H1 (cell line): ENCODE data around the gene ADGRD2. TPM values are rescaled to one million over a fixed set of nuclear protein-coding genes. Genes with fewer than 3 reads are reported as not detected.

Source experiments
- CTCF ChIA-PET: fragments of 300-600 bp; sonication (Branson Sonifier 250); formaldehyde crosslinking; loops from one replicate; lab custom pipeline; 2021; ENCODE audit not compliant: partially characterized antibody; lab: Charles Lee
- POLR2A ChIA-PET: fragments of 300-600 bp; sonication (Branson Sonifier 250); formaldehyde crosslinking; loops from one replicate; lab custom pipeline; 2021; ENCODE audit warnings: inconsistent platforms; ENCODE audit not compliant: partially characterized antibody; lab: Charles Lee
- DNase-seq, 2 experiments: peaks; one replicate each; pipeline versions ENCODE4 v3.0.0 to v3.0.0-alpha.2; 2010 to 2022; ENCODE audit warnings: low spot score in 2 of 2, low read depth in 1 of 2, mixed read lengths in 1 of 2
- FAIRE-seq: peaks from 2 replicates; lab custom pipeline; 2011; peaks lifted over from hg19 to GRCh38; lab: Jason Lieb, UNC
- H2AFZ ChIP-seq: 2 replicates; pipeline ENCODE4 v1.8.1; 2012; ENCODE audit warnings: low read length, inconsistent platforms
- H2AK5ac ChIP-seq: 2 replicates; pipeline ENCODE4 v1.6.1; 2013; ENCODE audit warnings: low read depth, low read length
- H2BK120ac ChIP-seq: replicated peaks from 2 replicates; pipeline ENCODE3; 2013; ENCODE audit warnings: low read depth, low read length, inconsistent platforms
- H2BK12ac ChIP-seq: 2 replicates; pipeline ENCODE4 v1.6.1; 2013; ENCODE audit warnings: low read depth, low read length
- H2BK15ac ChIP-seq: 2 replicates; pipeline ENCODE4 v1.6.1; 2013; ENCODE audit warnings: low read length
- H2BK20ac ChIP-seq: 2 replicates; pipeline ENCODE4 v1.6.1; 2013; ENCODE audit warnings: low read length
- H2BK5ac ChIP-seq: 2 replicates; pipeline ENCODE4 v1.6.1; 2013; ENCODE audit warnings: low read depth, low read length
- H3K14ac ChIP-seq: 2 replicates; pipeline ENCODE4 v1.6.1; 2013; ENCODE audit warnings: inconsistent platforms; ENCODE audit not compliant: insufficient read length
- H3K18ac ChIP-seq: 2 replicates; pipeline ENCODE4 v1.6.1; 2013; ENCODE audit warnings: low read length; ENCODE audit errors: extremely low read depth
- H3K23ac ChIP-seq: 2 replicates; pipeline ENCODE4 v1.6.1; 2013; ENCODE audit warnings: inconsistent platforms; ENCODE audit not compliant: insufficient read length
- H3K23me2 ChIP-seq: 2 replicates; pipeline ENCODE4 v1.6.1; 2013; ENCODE audit warnings: low read depth, low read length
- H3K27ac ChIP-seq: 2 replicates; pipeline ENCODE4 v1.6.1; 2011; ENCODE audit warnings: low read depth, low read length, inconsistent platforms
- H3K27me3 ChIP-seq, 4 experiments: replicated peaks in 1 of 4; 1 replicate in 1 of 4; 2 replicates in 3 of 4; pipeline versions ENCODE4 v1.6.1 to v1.8.1; 2011 to 2013; ENCODE audit warnings: low read length in 3 of 4, mild to moderate bottlenecking in 3 of 4, inconsistent platforms in 2 of 4, mixed read lengths in 2 of 4, moderate library complexity in 1 of 4; ENCODE audit not compliant: control insufficient read depth in 3 of 4, insufficient read depth in 3 of 4; ENCODE audit errors: extremely low read depth in 1 of 4
- H3K36me3 ChIP-seq, 4 experiments: 2 replicates each; pipeline versions ENCODE4 v1.6.1 to v1.8.1; 2011 to 2013; ENCODE audit warnings: mild to moderate bottlenecking in 4 of 4, low read length in 3 of 4, moderate library complexity in 2 of 4, control low read depth in 1 of 4, inconsistent platforms in 1 of 4; ENCODE audit not compliant: insufficient read depth in 4 of 4, control insufficient read depth in 2 of 4
- H3K4ac ChIP-seq: replicated peaks from 2 replicates; pipeline ENCODE3; 2013; ENCODE audit warnings: low read length, low read depth, mixed read lengths, inconsistent platforms; ENCODE audit not compliant: insufficient read length
- H3K4me1 ChIP-seq, 4 experiments: replicated peaks in 1 of 4; 1 replicate in 1 of 4; 2 replicates in 3 of 4; pipeline versions ENCODE4 v1.6.1 to v1.8.1; 2011 to 2013; ENCODE audit warnings: low read length in 3 of 4, inconsistent platforms in 2 of 4, mixed read lengths in 1 of 4; ENCODE audit not compliant: insufficient read depth in 4 of 4, control insufficient read depth in 3 of 4
- H3K4me2 ChIP-seq, 2 experiments: 2 replicates each; pipeline versions ENCODE4 v1.6.1 to v1.8.1; 2011 to 2013; ENCODE audit warnings: low read depth in 2 of 2, low read length in 2 of 2, control low read depth in 1 of 2, inconsistent platforms in 1 of 2, mild to moderate bottlenecking in 1 of 2; ENCODE audit not compliant: insufficient read depth in 1 of 2
- H3K4me3 ChIP-seq, 4 experiments: fragments of 200-600, 300-600 bp in 1 of 4; sonication (generic), shearing (Covaris generic), sonication (Bioruptor Twin) in 1 of 4; 2 replicates each; pipeline versions ENCODE4 v1.5.1 to v1.8.1; 2011 to 2016; ENCODE audit warnings: low read length in 4 of 4, low read depth in 3 of 4, control low read depth in 2 of 4, inconsistent platforms in 2 of 4, mild to moderate bottlenecking in 2 of 4, mixed read lengths in 1 of 4, moderate library complexity in 1 of 4; ENCODE audit not compliant: insufficient read depth in 2 of 4; ENCODE audit errors: extremely low read depth in 1 of 4
- H3K56ac ChIP-seq: replicated peaks from 2 replicates; pipeline ENCODE3; 2013; ENCODE audit warnings: low read depth, mild to moderate bottlenecking, mixed read lengths, low read length, inconsistent platforms; ENCODE audit not compliant: insufficient read length
- H3K79me1 ChIP-seq: 2 replicates; pipeline ENCODE4 v1.6.1; 2013; ENCODE audit warnings: low read depth, low read length, control low read depth
- H3K79me2 ChIP-seq, 2 experiments: 2 replicates each; pipeline versions ENCODE4 v1.6.1 to v1.8.1; 2012 to 2013; ENCODE audit warnings: low read length in 2 of 2, mild to moderate bottlenecking in 2 of 2, inconsistent platforms in 1 of 2; ENCODE audit not compliant: insufficient read depth in 2 of 2, control insufficient read depth in 1 of 2
- H3K9ac ChIP-seq, 4 experiments: replicated peaks in 1 of 4; 1 replicate in 1 of 4; 2 replicates in 3 of 4; pipeline versions ENCODE4 v1.6.1 to v1.8.1; 2011 to 2013; ENCODE audit warnings: low read depth in 3 of 4, low read length in 3 of 4, control low read depth in 2 of 4, mild to moderate bottlenecking in 2 of 4, moderate library complexity in 2 of 4, inconsistent platforms in 1 of 4; ENCODE audit errors: extremely low read depth in 1 of 4
- H3K9me3 ChIP-seq, 2 experiments: 2 replicates each; pipeline versions ENCODE4 v1.6.1 to v1.8.1; 2012 to 2013; ENCODE audit warnings: mild to moderate bottlenecking in 2 of 2, moderate library complexity in 2 of 2, control low read depth in 1 of 2, inconsistent platforms in 1 of 2, low read depth in 1 of 2, low read length in 1 of 2, mixed read lengths in 1 of 2; ENCODE audit not compliant: insufficient read depth in 2 of 2
- H4K20me1 ChIP-seq, 2 experiments: replicated peaks in 1 of 2; 2 replicates each; pipeline versions ENCODE3 to v1.8.1; 2011 to 2013; ENCODE audit warnings: inconsistent platforms in 2 of 2, low read length in 2 of 2, mild to moderate bottlenecking in 1 of 2; ENCODE audit not compliant: insufficient read depth in 2 of 2, control insufficient read depth in 1 of 2
- H4K5ac ChIP-seq: 2 replicates; pipeline ENCODE4 v1.6.1; 2013; ENCODE audit warnings: low read length, low read depth, mixed read lengths, inconsistent platforms; ENCODE audit not compliant: insufficient read length
- H4K8ac ChIP-seq: 2 replicates; pipeline ENCODE4 v1.8.0; 2013; ENCODE audit warnings: mild to moderate bottlenecking, moderate library complexity, low read length, inconsistent platforms; ENCODE audit not compliant: insufficient read depth; ENCODE audit errors: extremely low read depth
- H4K91ac ChIP-seq: replicated peaks from 2 replicates; pipeline ENCODE3; 2013; ENCODE audit warnings: low read length, mixed read lengths, inconsistent platforms; ENCODE audit not compliant: insufficient read length
- BACH1 ChIP-seq: IDR thresholded peaks from 2 replicates; pipeline ENCODE4 v1.6.1; 2012; ENCODE audit warnings: low read length, improper control_type of control experiment
- CEBPB ChIP-seq: IDR thresholded peaks from 2 replicates; pipeline ENCODE4 v1.6.1; 2012; ENCODE audit warnings: low read depth, low read length
- CHD1 ChIP-seq: IDR thresholded peaks from 2 replicates; pipeline ENCODE4 v1.6.1; 2012; ENCODE audit warnings: low read depth, low read length, improper control_type of control experiment
- FOSL1 ChIP-seq: IDR thresholded peaks from 2 replicates; pipeline ENCODE4 v1.6.1; 2011; ENCODE audit warnings: mild to moderate bottlenecking, low read depth, low read length, moderate library complexity; ENCODE audit not compliant: insufficient read depth
- HDAC6 ChIP-seq: IDR thresholded peaks from one replicate; pipeline ENCODE4 v1.7.1; 2012; ENCODE audit warnings: low read depth, mild to moderate bottlenecking, inconsistent platforms, low read length, moderate library complexity
- KDM4A ChIP-seq: IDR thresholded peaks from one replicate; pipeline ENCODE4 v1.7.1; 2012; ENCODE audit warnings: low read depth, mild to moderate bottlenecking, moderate library complexity, low read length, inconsistent platforms; ENCODE audit not compliant: severe bottlenecking
- KDM5A ChIP-seq: fragments of 200-600 bp; IDR thresholded peaks from 2 replicates; pipeline ENCODE4 v1.7.1; 2012; ENCODE audit warnings: mild to moderate bottlenecking, low read length, inconsistent platforms, mixed read lengths
- POU5F1 ChIP-seq: IDR thresholded peaks from 2 replicates; pipeline ENCODE4 v1.6.1; 2011; ENCODE audit warnings: low read depth, mild to moderate bottlenecking, low read length, moderate library complexity
- RAD21 ChIP-seq, 2 experiments: IDR thresholded peaks in 1 of 2; conservative IDR thresholded peaks in 1 of 2; 2 replicates each; pipeline ENCODE4 v1.6.1; 2011; ENCODE audit warnings: low read depth in 2 of 2, low read length in 2 of 2, improper control_type of control experiment in 1 of 2, inconsistent platforms in 1 of 2, mild to moderate bottlenecking in 1 of 2, moderate library complexity in 1 of 2
- RXRA ChIP-seq: IDR thresholded peaks from 2 replicates; pipeline ENCODE4 v1.6.1; 2011; ENCODE audit warnings: low read depth, mild to moderate bottlenecking, low read length, moderate library complexity; ENCODE audit not compliant: insufficient read depth
- YY1 ChIP-seq: IDR thresholded peaks from 2 replicates; pipeline ENCODE4 v1.6.1; 2011; ENCODE audit warnings: low read depth, mild to moderate bottlenecking, low read length
- ZNF274 ChIP-seq: IDR thresholded peaks from 2 replicates; pipeline ENCODE4 v1.7.0; 2012; ENCODE audit warnings: low read length, borderline replicate concordance; ENCODE audit errors: extremely low read depth
- WGBS, 2 experiments: shearing (Covaris generic) in 1 of 2; methylation state at CpG; one replicate each; pipeline versions ENCODE4 v1.1.6 to v1.1.7; 2013 to 2015; ENCODE audit warnings: low lambda C conversion rate in 2 of 2, mixed read lengths in 2 of 2, inconsistent platforms in 1 of 2, low coverage in 1 of 2, missing lambda C conversion rate in 1 of 2; ENCODE audit not compliant: insufficient replicate concordance in 2 of 2, insufficient coverage in 1 of 2, insufficient read length in 1 of 2; ENCODE audit errors: extremely low coverage in 1 of 2, missing lambda C conversion rate in 1 of 2; 5-methylcytosine and 5-hydroxymethylcytosine counted together
- polyA plus RNA-seq, 7 experiments: library from polyadenylated mRNA; depleted of rRNA in 3 of 7; stranded (reverse) in 5 of 7; unstranded in 2 of 7; fragments of >200 nt in 5 of 7; fragments of 200-250 nt in 2 of 7; gene quantifications; 1 replicate in 5 of 7; 2 replicates in 1 of 7; 4 replicates in 1 of 7; pipeline versions ENCODE4 v1.2.1 to v1.2.3, GENCODE V29; 2011 to 2013; ENCODE audit warnings: missing spikeins in 2 of 7, mixed read lengths in 2 of 7
- total RNA-seq: library from RNA; stranded (reverse); fragmentation: NEBNext Ultra II Directional; extraction: Animal tissue kit (Norgen Biotek cat#: 25700); gene quantifications from 2 replicates; pipeline ENCODE4 v1.2.1, GENCODE V29; 2021
- TF ChIP-seq, protein P1 (sequence below): IDR thresholded peaks from 2 replicates; pipeline ENCODE4 v1.6.1; 2011; ENCODE audit warnings: low read length, improper control_type of control experiment

Gene ADGRD2
- total and polyA plus RNA-seq, 2 of the 8 experiments (the other 6 are each of a cell fraction or from before 2014, with no cell fraction given) = 0.41 to 1.4 TPM

DNA sequence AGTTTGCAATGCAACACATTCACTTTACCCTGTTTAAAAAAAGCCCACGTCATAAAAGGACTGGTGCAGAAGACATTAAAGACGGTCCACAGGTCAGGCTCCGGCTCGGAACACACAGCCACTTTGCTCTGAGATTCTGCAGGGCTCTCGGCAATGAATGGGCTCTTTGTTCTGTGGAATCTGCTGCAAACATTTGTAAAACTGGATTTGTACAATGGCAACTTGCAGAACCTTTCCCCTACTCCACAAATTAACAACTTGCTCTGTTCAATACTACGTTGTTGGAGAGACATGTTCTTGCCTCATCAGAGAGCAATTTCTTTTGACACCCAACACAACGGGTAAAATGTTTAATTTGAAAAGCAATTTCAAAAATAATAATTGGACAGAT lies 70.0 kb downstream of the ADGRD2 start:
- Histone ChIP-seq H2BK5ac (no peak overlapping the region), H3K79me1 (no peaks in the 10 kb centered on the region), H3K23ac (no peak overlapping the region), H3K4me2 (no peak overlapping the region), H4K5ac (no peak overlapping the region), H3K79me2 (no peaks in the 10 kb centered on the region), H2BK20ac (no peak overlapping the region), H3K4me1 (no peaks in the 10 kb centered on the region), H3K23me2 (peaks cover 1% of the 10 kb centered on the region; the same call in 1 of the 2 replicates), H3K18ac (no peak overlapping the region), H3K4me3 (no peak overlapping the region), H2AK5ac (no peak overlapping the region), H3K9ac (no peak overlapping the region), H3K56ac (no peak overlapping the region), H3K27me3 (no peaks in the 10 kb centered on the region), H2AFZ (no peak overlapping the region), H4K8ac (no peak overlapping the region), H2BK120ac (no peak overlapping the region), H2BK12ac (no peak overlapping the region), H4K91ac (no peak overlapping the region), H4K20me1 (no peaks in the 10 kb centered on the region), H3K27ac (no peak overlapping the region), H3K9me3 (no peaks in the 10 kb centered on the region), H3K4ac (no peak overlapping the region), H3K14ac (no peak overlapping the region), H3K36me3 (peaks cover 0 to 27% (median 16%) of the 10 kb centered on the region in 4 experiments; a peak in 5 of 8 replicates), H2BK15ac (no peak overlapping the region)
- WGBS, 2 experiments = 95% methylated on average over 7 of the region's 7 CpGs; no CpG with 5 or more reads in 1 of the 2 experiments
- ChIA-PET POLR2A (no interaction called here), CTCF (interaction anchor here (1.2 to 19.2 kb wide), 2 partner anchors 16 to 39 kb away, joined by 3 to 234 read pairs; no protein-coding TSS in a partner anchor)
- FAIRE-seq (no peak), DNase-seq (no peak)
- TF ChIP-seq KDM4A = no peak
- no peak for TF ChIP-seq ZNF274
- no peak for TF ChIP-seq KDM5A
- no peak for TF ChIP-seq BACH1
- TF ChIP-seq, protein P1, sequence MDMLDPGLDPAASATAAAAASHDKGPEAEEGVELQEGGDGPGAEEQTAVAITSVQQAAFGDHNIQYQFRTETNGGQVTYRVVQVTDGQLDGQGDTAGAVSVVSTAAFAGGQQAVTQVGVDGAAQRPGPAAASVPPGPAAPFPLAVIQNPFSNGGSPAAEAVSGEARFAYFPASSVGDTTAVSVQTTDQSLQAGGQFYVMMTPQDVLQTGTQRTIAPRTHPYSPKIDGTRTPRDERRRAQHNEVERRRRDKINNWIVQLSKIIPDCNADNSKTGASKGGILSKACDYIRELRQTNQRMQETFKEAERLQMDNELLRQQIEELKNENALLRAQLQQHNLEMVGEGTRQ = no peak
- TF ChIP-seq CHD1 = no peak
- TF ChIP-seq POU5F1 = no peak
- TF ChIP-seq RXRA = no peak
- no peak for TF ChIP-seq HDAC6
- no peak for TF ChIP-seq RAD21 (IDR thresholded peaks at IDR 0.05 in 1 of 2, conservative IDR thresholded peaks at IDR 0.05 in 1 of 2; ENCODE audit: low read depth in 2 of 2, low read length in 2 of 2)
- no peak for TF ChIP-seq YY1
- TF ChIP-seq CEBPB = no peak
- TF ChIP-seq FOSL1 = no peak
